Measurements from ENCODE around the gene ZNF326.
A peak's percentile ranks its signal among the peaks of the same experiment; 100 is the strongest.
"Not testable (repeated sequence)": the region's sequence is repeated elsewhere in the genome, so short reads cannot be mapped to it uniquely, and the experiment has no call there.

ZNF326 gene

GRCh38 chr1:89996450-89997110 lies 1.7 kb downstream of the ZNF326 start:
- DNase-seq: no peak

- DNase-seq: not testable (repeated sequence)
These were observed 2.2 kb downstream of the ZNF326 start for GRCh38 chr1:89997152-89997551.

GRCh38 chr1:89998306-89998705 lies 3.4 kb downstream of the ZNF326 start:
- no peak for DNase-seq

GRCh38 chr1:89999208-89999607 lies 4.3 kb downstream of the ZNF326 start:
- no peak for DNase-seq

- no peak for DNase-seq
These were observed 4.7 kb downstream of the ZNF326 start for GRCh38 chr1:89999628-90000027.

- DNase-seq: no peak
These were observed 6.2 kb downstream of the ZNF326 start for GRCh38 chr1:90000934-90001676.

GRCh38 chr1:90007979-90008404 lies 13.1 kb downstream of the ZNF326 start:
- no peak for DNase-seq

GRCh38 chr1:90012300-90012699 lies 17.4 kb downstream of the ZNF326 start:
- DNase-seq: no peak

GRCh38 chr1:90023691-90024090 lies 28.8 kb downstream of the ZNF326 start:
- no peak for DNase-seq

GRCh38 chr1:90027281-90027680 lies 32.4 kb downstream of the ZNF326 start:
- DNase-seq: peak in 2 of 4 experiments; percentile 17 to 19

GRCh38 chr1:90039652-90040051 lies 44.7 kb downstream of the ZNF326 start:
- DNase-seq: no peak

- no peak for DNase-seq
These were observed 48.7 kb downstream of the ZNF326 start for GRCh38 chr1:90043586-90043985.

- DNase-seq: no peak
These were observed 49.4 kb downstream of the ZNF326 start for GRCh38 chr1:90044346-90044745.

- DNase-seq: peak in 2 of 4 experiments; percentile 8 to 9
These were observed 51.1 kb downstream of the ZNF326 start for GRCh38 chr1:90045853-90046563.

- DNase-seq: no peak
These were observed 51.7 kb downstream of the ZNF326 start for GRCh38 chr1:90046635-90047034.

GRCh38 chr1:90048043-90048442 lies 53.1 kb downstream of the ZNF326 start:
- DNase-seq: no peak

- not testable (repeated sequence) for DNase-seq
These were observed 68.1 kb downstream of the ZNF326 start for GRCh38 chr1:90062700-90063643.

GRCh38 chr1:90064109-90064508 lies 69.2 kb downstream of the ZNF326 start:
- DNase-seq: not testable (repeated sequence)

- no peak for DNase-seq
These were observed 72.5 kb downstream of the ZNF326 start for GRCh38 chr1:90067194-90067931.

GRCh38 chr1:90068611-90069280 lies 73.8 kb downstream of the ZNF326 start:
- DNase-seq: no peak

- no peak for DNase-seq
These were observed 79.2 kb downstream of the ZNF326 start for GRCh38 chr1:90074137-90074536.

Measured in suppressor macrophage (primary cell).